GM13976 (cell line): ENCODE data around the gene SENP1.

ENCODE experiments used
- DNase-seq: peaks from one replicate; pipeline ENCODE4 v3.0.0; 2012; ENCODE audit warnings: low spot score
- in situ Hi-C: fragments of 300-500 bp; cut with MboI; formaldehyde crosslinking; loops from one replicate; pipeline ENCODE4 v1.12.0; 2022; ENCODE audit warnings: low sequenced_read_pairs, mixed read lengths, inconsistent platforms; ENCODE audit not compliant: unreplicated experiment
- TF ChIP-seq, protein P1 (sequence below): IDR thresholded peaks from 2 replicates; pipeline ENCODE4 v1.5.1; 2012; ENCODE audit warnings: borderline replicate concordance, mild to moderate bottlenecking; ENCODE audit not compliant: insufficient read depth; ENCODE audit errors: extremely low read depth, missing control alignments, control extremely low read depth

SENP1 gene

DNA sequence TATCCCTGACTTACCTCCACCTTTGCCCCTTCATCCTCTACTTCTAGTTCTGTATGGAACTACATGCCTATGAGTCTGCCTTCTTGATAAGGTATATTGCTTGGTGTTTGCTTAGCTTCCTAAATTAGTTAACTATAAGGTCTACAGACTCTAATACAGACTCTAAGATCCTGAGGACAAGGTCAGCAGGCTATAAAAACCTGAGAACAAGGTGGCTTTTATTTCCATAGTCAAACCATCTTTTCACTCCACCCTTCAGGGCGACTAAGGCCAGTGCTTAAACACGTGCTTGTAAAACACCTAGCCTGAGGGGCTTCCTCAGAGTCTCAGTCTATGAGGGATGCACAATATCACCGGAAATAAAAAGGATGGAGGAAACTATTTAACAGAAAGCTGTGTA lies 65.5 kb downstream of the SENP1 start:
- in situ Hi-C loops, result no loop called here
- TF ChIP-seq, protein P1, sequence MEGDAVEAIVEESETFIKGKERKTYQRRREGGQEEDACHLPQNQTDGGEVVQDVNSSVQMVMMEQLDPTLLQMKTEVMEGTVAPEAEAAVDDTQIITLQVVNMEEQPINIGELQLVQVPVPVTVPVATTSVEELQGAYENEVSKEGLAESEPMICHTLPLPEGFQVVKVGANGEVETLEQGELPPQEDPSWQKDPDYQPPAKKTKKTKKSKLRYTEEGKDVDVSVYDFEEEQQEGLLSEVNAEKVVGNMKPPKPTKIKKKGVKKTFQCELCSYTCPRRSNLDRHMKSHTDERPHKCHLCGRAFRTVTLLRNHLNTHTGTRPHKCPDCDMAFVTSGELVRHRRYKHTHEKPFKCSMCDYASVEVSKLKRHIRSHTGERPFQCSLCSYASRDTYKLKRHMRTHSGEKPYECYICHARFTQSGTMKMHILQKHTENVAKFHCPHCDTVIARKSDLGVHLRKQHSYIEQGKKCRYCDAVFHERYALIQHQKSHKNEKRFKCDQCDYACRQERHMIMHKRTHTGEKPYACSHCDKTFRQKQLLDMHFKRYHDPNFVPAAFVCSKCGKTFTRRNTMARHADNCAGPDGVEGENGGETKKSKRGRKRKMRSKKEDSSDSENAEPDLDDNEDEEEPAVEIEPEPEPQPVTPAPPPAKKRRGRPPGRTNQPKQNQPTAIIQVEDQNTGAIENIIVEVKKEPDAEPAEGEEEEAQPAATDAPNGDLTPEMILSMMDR, result no peak
- no peak for DNase-seq

DNA sequence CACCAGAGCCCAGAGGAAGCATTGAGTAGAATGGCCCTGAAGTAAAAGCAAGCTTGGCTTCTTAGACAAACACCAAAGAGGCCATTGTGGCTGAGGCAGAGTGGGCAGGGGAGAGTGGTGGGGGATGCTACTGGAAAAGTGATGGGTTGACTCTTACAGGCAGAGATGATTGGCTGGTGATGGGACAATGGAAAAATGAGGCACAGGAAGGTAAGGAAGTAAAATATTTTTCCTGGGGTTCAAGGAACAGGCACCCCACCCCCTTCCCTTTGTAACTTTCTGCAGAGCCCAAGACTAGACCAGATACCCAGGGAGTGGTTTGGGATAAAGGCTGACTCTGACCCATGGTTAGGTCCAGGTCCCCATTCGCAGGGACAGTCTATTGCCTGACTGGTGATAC lies 66.7 kb downstream of the SENP1 start:
- in situ Hi-C loops, result no loop called here
- DNase-seq, result no peak
- TF ChIP-seq, protein P1, result no peak

DNA sequence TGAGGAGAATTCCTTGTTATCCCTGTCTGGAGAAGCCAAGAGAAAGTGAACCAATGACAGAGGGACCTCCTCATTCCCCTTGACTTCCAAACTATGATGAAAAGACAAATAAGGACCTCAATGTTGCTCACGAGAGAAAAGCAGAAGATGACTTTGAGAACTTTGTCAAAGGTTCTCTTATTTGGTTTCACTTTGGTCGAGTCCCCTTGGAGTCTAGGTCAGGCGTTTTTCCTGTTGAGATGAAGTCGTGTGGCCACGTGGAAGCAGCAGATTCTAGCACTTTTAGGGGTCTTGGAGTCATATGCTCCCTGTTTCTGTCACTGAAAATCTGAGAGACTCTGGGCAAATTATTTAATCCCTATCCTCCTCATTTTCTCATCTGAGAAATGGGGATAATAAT lies 67.8 kb downstream of the SENP1 start:
- DNase-seq, result no peak
- in situ Hi-C loops, result no loop called here
- TF ChIP-seq, protein P1, result no peak

DNA sequence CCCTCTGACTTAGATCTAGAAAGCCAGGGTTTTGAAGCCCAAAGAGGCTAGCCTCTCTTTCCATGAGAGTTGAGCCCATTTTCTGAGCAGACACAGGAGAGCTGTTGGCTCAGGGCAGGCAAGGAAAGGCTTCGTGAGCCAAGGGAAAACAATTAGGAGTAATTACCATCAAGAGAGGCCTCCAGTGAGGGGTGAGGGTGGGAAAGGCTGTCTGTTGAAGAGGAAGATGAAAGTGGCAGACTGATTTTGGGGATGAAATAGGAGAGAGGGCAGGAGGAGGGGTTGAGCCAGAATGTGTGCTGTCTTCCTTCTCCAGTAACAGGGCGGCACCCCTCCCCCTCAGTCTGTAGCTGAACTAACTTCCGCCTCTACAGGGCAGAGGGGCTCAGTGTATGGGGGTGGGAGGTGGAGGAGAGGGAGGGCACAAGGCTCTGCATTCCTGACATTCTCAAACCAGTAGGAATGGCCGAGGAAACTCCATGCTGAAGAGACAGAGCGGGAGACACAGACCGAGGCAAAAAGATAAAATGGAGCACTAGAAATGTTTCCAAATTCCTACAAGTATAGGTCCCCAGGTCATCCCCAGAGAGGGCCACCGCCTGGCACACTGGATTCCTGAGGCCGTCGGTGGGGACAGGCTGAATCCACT lies 68.5 kb downstream of the SENP1 start:
- TF ChIP-seq, protein P1, result no peak
- in situ Hi-C loops, result no loop called here
- no peak for DNase-seq

DNA sequence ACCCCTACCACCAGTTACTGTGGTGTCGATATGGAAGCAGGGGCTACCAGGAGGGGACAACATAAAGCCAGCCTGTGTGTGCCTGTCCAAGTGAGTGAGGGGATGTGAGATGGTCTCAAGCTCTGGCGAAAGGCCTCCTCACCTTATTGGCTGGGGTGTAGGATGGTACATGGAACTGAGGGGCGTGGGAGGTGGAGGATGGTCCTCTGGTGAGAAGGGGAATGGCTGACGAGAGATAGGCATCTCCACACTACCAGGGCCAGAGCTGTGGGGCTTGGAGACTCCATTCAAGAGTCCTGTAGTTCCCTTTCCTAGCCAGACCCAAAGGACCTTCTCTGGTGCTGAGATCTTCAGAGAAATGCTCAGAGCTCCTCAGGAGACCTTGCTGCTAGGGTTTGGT lies 69.1 kb downstream of the SENP1 start:
- TF ChIP-seq, protein P1, result no peak
- DNase-seq, result no peak
- in situ Hi-C loops, result no loop called here

DNA sequence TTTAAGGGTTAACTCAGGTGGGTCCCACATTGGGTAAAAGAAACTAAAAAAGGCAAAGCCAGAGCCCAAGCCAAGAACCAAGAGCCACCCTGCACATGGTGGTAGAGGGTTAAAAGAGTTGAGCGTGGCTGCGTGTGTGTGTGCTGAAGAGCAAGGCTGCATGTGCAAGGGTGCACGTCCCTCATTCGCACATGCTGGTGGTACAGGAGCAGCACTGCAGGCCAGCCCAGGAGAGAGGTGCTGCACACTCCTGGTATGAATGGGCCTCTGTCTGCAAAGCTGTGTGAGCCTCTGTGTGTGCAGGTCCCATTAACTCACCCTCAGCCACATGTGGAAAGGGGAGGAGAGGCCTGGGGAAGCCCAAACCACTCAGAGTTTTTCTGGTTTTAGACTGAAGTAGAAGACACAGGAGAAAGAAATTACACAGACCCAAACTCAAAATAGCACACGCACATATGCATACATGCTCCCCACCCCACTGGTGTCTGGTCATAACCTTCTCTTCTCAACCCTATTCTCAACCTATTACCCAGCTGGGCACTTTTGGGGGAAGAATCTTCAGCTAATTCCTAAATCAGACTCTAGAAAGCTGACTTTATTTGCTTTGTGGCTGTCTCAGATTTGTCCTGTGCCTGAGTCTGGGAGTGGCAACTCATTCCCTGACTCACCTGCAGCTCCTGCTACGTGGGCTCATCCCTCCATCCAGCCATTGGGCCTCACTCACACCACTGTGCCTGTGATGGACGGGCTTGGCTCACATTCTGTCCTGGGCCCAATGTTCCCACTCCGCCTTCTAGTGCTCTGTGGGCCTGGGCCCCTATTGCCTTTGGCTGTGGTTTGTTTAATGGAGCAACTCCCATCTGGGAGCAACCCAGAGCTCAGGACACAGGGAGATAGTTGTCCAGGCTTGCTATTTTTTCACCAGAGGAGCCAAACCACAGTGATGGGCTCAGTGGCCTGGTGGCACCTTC lies 70.8 kb downstream of the SENP1 start:
- in situ Hi-C loops, result no loop called here
- DNase-seq, result no peak
- TF ChIP-seq, protein P1, result no peak
